Measurements from ENCODE around the gene ASTN2. TPM values are rescaled to one million over a fixed set of nuclear protein-coding genes. Genes with fewer than 3 reads are reported as not detected.
A peak's percentile ranks its signal among the peaks of the same experiment; 100 is the strongest.

The ASTN2 gene
- total RNA-seq, 4 donors from 2014 or later, result 0.94 to 5.6 (median 3.7) TPM

DNA sequence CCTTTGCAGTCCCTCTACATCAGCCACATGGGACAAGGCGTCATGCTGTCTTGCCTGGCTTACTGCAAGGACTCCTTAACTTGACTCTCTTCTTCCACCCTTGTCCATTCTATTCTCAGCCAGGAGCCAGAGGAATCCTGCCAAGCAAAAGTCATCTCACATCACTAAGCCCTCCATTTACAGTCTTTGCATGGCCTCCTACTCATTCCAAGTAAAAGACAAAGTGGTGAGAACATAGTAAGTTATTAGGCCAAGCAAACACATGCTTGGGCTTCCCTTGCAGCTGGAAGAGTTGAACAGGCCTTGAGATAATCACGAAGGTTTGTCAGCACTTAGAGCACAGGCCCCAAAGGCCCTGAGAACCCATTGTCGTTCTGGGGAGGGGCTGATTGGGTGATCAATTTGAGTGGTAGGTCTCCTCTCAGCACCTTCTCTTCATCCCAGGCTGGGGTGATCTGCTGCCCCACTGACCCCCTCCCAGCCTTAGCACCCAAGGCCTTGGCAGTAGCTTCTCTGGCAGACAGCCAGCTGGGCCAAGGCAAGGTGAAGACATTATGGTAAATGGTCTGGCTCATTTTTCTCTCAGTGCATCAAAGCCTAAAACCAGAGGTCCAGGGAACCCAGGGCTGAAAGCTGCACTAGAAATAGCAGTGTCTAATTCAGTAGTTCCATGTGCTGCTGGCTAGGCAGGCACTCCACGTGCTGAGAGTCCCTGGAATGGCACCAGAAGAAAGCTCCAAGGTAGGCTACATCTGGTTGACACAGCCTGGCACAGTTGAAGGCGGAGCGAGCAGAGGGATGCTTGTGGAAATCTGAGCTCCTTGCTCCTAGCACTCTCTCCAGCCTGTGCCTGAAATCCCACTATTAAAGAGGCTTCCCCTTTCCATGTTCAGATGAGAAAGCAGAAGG lies 121.4 kb downstream of the ASTN2 start:
- Histone ChIP-seq H3K27ac (no peak overlapping the region), H3K27me3 (no peaks in the 10 kb centered on the region), H3K36me3 (no peaks in the 10 kb centered on the region), H3K4me3 (replicated peaks in 1 of 3) (no peak overlapping the region), H3K9me3 (no peaks in the 10 kb centered on the region), H3K4me1 (no peaks in the 10 kb centered on the region)
- no peak for TF ChIP-seq POLR2A (IDR thresholded peaks at IDR 0.05)
- TF ChIP-seq, protein P1, sequence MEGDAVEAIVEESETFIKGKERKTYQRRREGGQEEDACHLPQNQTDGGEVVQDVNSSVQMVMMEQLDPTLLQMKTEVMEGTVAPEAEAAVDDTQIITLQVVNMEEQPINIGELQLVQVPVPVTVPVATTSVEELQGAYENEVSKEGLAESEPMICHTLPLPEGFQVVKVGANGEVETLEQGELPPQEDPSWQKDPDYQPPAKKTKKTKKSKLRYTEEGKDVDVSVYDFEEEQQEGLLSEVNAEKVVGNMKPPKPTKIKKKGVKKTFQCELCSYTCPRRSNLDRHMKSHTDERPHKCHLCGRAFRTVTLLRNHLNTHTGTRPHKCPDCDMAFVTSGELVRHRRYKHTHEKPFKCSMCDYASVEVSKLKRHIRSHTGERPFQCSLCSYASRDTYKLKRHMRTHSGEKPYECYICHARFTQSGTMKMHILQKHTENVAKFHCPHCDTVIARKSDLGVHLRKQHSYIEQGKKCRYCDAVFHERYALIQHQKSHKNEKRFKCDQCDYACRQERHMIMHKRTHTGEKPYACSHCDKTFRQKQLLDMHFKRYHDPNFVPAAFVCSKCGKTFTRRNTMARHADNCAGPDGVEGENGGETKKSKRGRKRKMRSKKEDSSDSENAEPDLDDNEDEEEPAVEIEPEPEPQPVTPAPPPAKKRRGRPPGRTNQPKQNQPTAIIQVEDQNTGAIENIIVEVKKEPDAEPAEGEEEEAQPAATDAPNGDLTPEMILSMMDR (IDR thresholded peaks at IDR 0.05), result no peak
- 70 to 71% methylated on average over 6 of the region's 6 CpGs for WGBS, 2 donors
- intact Hi-C loops (cut with DNase I), result no loop called here
- DNase-seq, result no peak

DNA sequence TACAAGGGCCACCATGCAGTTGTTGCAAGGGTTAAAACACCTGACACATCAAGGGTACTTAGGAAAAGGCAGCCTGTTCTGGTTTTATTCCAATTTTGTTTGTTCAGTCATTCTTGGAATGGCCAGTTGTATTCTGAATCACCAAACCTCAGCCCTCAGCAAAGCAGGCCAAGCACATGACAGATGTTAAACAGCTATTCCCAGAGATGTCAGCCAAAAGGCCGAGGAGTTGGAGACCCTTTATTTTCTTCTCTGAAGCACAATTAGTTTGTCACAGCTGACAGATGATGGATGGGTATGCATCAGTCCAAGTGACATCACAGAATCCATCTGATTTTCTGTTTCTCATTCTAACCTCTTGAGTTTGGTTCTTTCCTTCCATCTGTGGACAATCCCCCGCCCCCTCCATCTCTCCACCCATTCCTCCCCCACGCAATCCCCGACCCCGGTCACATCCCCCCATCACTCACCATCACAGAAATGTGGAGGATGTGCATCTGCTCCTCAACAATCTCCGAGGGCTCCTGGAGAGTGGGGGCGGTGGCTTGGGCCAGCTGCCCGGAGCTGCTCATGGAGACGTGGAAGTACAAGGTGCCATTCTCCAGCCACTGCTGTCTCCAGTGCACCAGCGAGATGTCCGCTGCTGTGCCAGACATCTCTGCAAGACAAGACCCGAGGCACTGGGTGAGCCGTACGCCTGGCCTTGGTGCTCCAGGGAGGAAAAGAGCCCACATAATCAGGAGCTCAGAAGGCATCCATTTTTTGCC lies 123.8 kb downstream of the ASTN2 start:
- Histone ChIP-seq H3K27ac (no peak overlapping the region), H3K36me3 (no peaks in the 10 kb centered on the region), H3K4me1 (no peaks in the 10 kb centered on the region), H3K27me3 (no peaks in the 10 kb centered on the region), H3K9me3 (no peaks in the 10 kb centered on the region), H3K4me3 (replicated peaks in 1 of 3) (no peak overlapping the region)
- intact Hi-C loops (cut with DNase I), result no loop called here
- peak in 1 of 2 donors; percentile 20 for DNase-seq
- TF ChIP-seq POLR2A (IDR thresholded peaks at IDR 0.05), result no peak
- TF ChIP-seq, protein P1 (IDR thresholded peaks at IDR 0.05), result no peak
- WGBS, 2 donors, result 67 to 71% methylated on average over 14 of the region's 14 CpGs

DNA sequence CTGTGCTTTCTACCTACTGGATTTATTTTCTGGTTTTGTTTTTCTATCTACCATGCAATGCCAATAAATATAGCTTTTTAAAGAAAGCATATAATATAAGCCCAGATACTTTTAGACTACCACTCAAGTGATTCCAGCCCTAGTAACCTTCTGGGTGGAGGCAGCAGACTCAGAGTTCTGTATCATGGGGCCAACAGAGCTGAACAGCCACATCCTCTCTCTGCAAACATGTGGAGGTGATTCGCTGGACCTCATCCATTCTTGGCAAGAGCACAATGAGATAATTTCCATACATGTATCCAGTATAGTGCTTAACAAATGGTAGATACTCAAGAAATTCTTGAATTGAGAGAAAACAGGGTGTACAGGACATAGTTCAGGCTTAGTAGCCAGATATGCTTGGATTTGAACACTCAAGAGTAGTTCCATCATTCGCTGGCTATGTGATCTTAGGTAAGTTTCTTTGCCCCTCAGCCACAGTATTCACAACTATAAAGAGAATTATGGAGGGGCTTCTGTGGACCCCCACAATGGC lies 124.5 kb downstream of the ASTN2 start:
- Histone ChIP-seq H3K9me3 (no peaks in the 10 kb centered on the region), H3K4me3 (replicated peaks in 1 of 3) (no peak overlapping the region), H3K36me3 (no peaks in the 10 kb centered on the region), H3K4me1 (no peaks in the 10 kb centered on the region), H3K27ac (no peak overlapping the region), H3K27me3 (no peaks in the 10 kb centered on the region)
- 80 to 94% methylated on average over 2 of the region's 2 CpGs for WGBS, 2 donors
- DNase-seq, result no peak
- no peak for TF ChIP-seq POLR2A (IDR thresholded peaks at IDR 0.05)
- TF ChIP-seq, protein P1 (IDR thresholded peaks at IDR 0.05), result no peak
- intact Hi-C loops (cut with DNase I), result no loop called here

DNA sequence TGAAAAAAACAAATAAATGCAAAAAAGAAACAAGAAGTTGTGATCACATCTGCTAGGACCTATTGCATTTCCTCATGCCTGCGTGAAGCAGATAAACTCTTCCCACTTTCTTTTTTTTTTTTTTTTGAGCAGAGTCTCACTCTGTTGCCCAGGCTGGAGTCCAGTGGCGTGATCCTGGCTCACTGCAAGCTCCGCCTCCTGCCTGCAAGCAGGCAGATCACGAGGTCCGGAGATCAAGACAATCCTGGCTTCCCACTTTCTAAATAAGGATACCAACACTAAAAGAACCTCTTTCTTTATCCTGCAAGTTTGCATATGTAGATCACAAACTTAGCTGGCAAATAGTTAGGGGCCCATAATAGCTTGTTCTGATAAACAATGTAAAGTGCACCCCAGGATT lies 128.6 kb downstream of the ASTN2 start:
- Histone ChIP-seq H3K27ac (no peak overlapping the region), H3K36me3 (no peaks in the 10 kb centered on the region), H3K27me3 (no peaks in the 10 kb centered on the region), H3K4me3 (replicated peaks in 1 of 3) (no peak overlapping the region), H3K4me1 (no peaks in the 10 kb centered on the region), H3K9me3 (no peaks in the 10 kb centered on the region)
- intact Hi-C loops (cut with DNase I), result no loop called here
- peak in 1 of 2 donors; percentile 39 for DNase-seq
- WGBS, 2 donors, result 63 to 71% methylated on average over 5 of the region's 5 CpGs
- TF ChIP-seq, protein P1 (IDR thresholded peaks at IDR 0.05), result no peak
- TF ChIP-seq POLR2A (IDR thresholded peaks at IDR 0.05), result no peak

All from thyroid gland (tissue), 4 donors.